DLD1 (cell line): ENCODE data around the gene SERPINI1.

Experiments used
- in situ Hi-C: cut with HindIII; loops from 2 replicates; pipeline ENCODE4 v1.10.0; 2017; ENCODE audit warnings: low sequenced_read_pairs

Gene SERPINI1

GRCh38 chr3:167733961-167734497 is 1.5 kb upstream of the SERPINI1 start:
- in situ Hi-C loops, result no loop called here

- in situ Hi-C loops, result no loop called here
Measured at GRCh38 chr3:167734498-167735232, 856 bp upstream of the SERPINI1 start, which contains the start of gene PDCD10. PDCD10 (minus strand) TSS chr3:167734892; CDS start chr3:167720157, 14,735 bp downstream.

- in situ Hi-C loops, result no loop called here
Measured at GRCh38 chr3:167736264-167736787, 805 bp downstream of the SERPINI1 start.

- in situ Hi-C loops, result no loop called here
Measured at GRCh38 chr3:167736997-167737396, 1.5 kb downstream of the SERPINI1 start.

- in situ Hi-C loops, result no loop called here
Measured at GRCh38 chr3:167738037-167738436, 2.5 kb downstream of the SERPINI1 start.

GRCh38 chr3:167739190-167739810 is 3.8 kb downstream of the SERPINI1 start:
- in situ Hi-C loops, result no loop called here

GRCh38 chr3:167740961-167741587 is 5.6 kb downstream of the SERPINI1 start:
- in situ Hi-C loops, result no loop called here

GRCh38 chr3:167742338-167742737 is 6.8 kb downstream of the SERPINI1 start:
- in situ Hi-C loops, result no loop called here

GRCh38 chr3:167743799-167744198 is 8.3 kb downstream of the SERPINI1 start:
- in situ Hi-C loops, result no loop called here

GRCh38 chr3:167749209-167749608 is 13.7 kb downstream of the SERPINI1 start:
- in situ Hi-C loops, result no loop called here

GRCh38 chr3:167749728-167750127 is 14.2 kb downstream of the SERPINI1 start:
- in situ Hi-C loops, result no loop called here

- in situ Hi-C loops, result no loop called here
Measured at GRCh38 chr3:167750272-167750971, 14.9 kb downstream of the SERPINI1 start.

- in situ Hi-C loops, result no loop called here
Measured at GRCh38 chr3:167754049-167754448, 18.5 kb downstream of the SERPINI1 start.

- in situ Hi-C loops, result no loop called here
Measured at GRCh38 chr3:167761302-167761701, 25.8 kb downstream of the SERPINI1 start.

- in situ Hi-C loops, result no loop called here
Measured at GRCh38 chr3:167762296-167762695, 26.8 kb downstream of the SERPINI1 start.

GRCh38 chr3:167772992-167773391 is 37.5 kb downstream of the SERPINI1 start:
- in situ Hi-C loops, result no loop called here

- in situ Hi-C loops, result no loop called here
Measured at GRCh38 chr3:167773584-167773983, 38.1 kb downstream of the SERPINI1 start.

- in situ Hi-C loops, result no loop called here
Measured at GRCh38 chr3:167776066-167776685, 40.7 kb downstream of the SERPINI1 start.

GRCh38 chr3:167777356-167777755 is 41.8 kb downstream of the SERPINI1 start:
- in situ Hi-C loops, result no loop called here

GRCh38 chr3:167780214-167780883 is 44.8 kb downstream of the SERPINI1 start:
- in situ Hi-C loops, result no loop called here
